ENCODE data around the gene PCYT1B.
A peak's percentile ranks its signal among the peaks of the same experiment; 100 is the strongest.
"Not testable (repeated sequence)": the region's sequence is repeated elsewhere in the genome, so short reads cannot be mapped to it uniquely, and the experiment has no call there.

Gene PCYT1B

GRCh38 chrX:24643116-24643515 lies 4.0 kb downstream of the PCYT1B start:
- no peak overlapping the region for H3K4me3 ChIP-seq (ENCODE audit: low read depth in 1 of 2, low read length in 1 of 2)
- TF ChIP-seq CTCF (IDR thresholded peaks at IDR 0.05): no peak

GRCh38 chrX:24629701-24630100 lies 17.4 kb downstream of the PCYT1B start:
- Histone ChIP-seq H3K4me3 (ENCODE audit: low read depth in 1 of 2, low read length in 1 of 2) (no peak overlapping the region), H3K27ac (no peak overlapping the region), H3K36me3 (no peaks in the 10 kb centered on the region), H3K4me1 (ENCODE audit: control insufficient read depth in 1 of 2, insufficient read depth in 1 of 2, low read depth in 1 of 2, low read length in 1 of 2) (no peaks in the 10 kb centered on the region), H3K9me3 (no peaks in the 10 kb centered on the region), H3K27me3 (no peaks in the 10 kb centered on the region)
- TF ChIP-seq CTCF (IDR thresholded peaks at IDR 0.05): no peak

More at GRCh38 chrX:24643116-24643515, 4.0 kb downstream of the PCYT1B start:
- Histone ChIP-seq H3K27ac (no peak overlapping the region), H3K9me3 (no peaks in the 10 kb centered on the region), H3K4me1 (ENCODE audit: control insufficient read depth in 1 of 2, insufficient read depth in 1 of 2, low read depth in 1 of 2, low read length in 1 of 2) (peaks cover 12 to 21% of the 10 kb centered on the region in 2 experiments), H3K27me3 (no peaks in the 10 kb centered on the region), H3K36me3 (no peaks in the 10 kb centered on the region)

- no peak overlapping the region for H3K4me3 ChIP-seq (ENCODE audit: low read depth in 1 of 2, low read length in 1 of 2)
- no peaks in the 10 kb centered on the region for H3K27me3 ChIP-seq
- no peaks in the 10 kb centered on the region for H3K36me3 ChIP-seq
- H3K27ac ChIP-seq: no peak overlapping the region
- no peaks in the 10 kb centered on the region for H3K4me1 ChIP-seq (ENCODE audit: control insufficient read depth in 1 of 2, insufficient read depth in 1 of 2, low read depth in 1 of 2, low read length in 1 of 2)
- no peaks in the 10 kb centered on the region for H3K9me3 ChIP-seq
- TF ChIP-seq CTCF (IDR thresholded peaks at IDR 0.05): no peak
These were observed 27.5 kb downstream of the PCYT1B start for GRCh38 chrX:24619647-24620046.

- no peak overlapping the region for H3K4me3 ChIP-seq (ENCODE audit: low read depth in 1 of 2, low read length in 1 of 2)
- H3K4me1 ChIP-seq (ENCODE audit: control insufficient read depth in 1 of 2, insufficient read depth in 1 of 2, low read depth in 1 of 2, low read length in 1 of 2): peaks cover 25 to 26% of the 10 kb centered on the region in 2 experiments
- no peak overlapping the region for H3K27ac ChIP-seq
- no peaks in the 10 kb centered on the region for H3K9me3 ChIP-seq
- no peak for TF ChIP-seq CTCF (IDR thresholded peaks at IDR 0.05)
- no peaks in the 10 kb centered on the region for H3K27me3 ChIP-seq
- H3K36me3 ChIP-seq: no peaks in the 10 kb centered on the region
These were observed 36.6 kb downstream of the PCYT1B start for GRCh38 chrX:24610516-24610915.

GRCh38 chrX:24607616-24608015 lies 39.5 kb downstream of the PCYT1B start:
- TF ChIP-seq CTCF (IDR thresholded peaks at IDR 0.05): no peak
- no peaks in the 10 kb centered on the region for H3K27me3 ChIP-seq
- no peaks in the 10 kb centered on the region for H3K9me3 ChIP-seq

GRCh38 chrX:24605941-24606340 lies 41.2 kb downstream of the PCYT1B start:
- peaks cover 26 to 29% of the 10 kb centered on the region in 2 experiments for H3K4me1 ChIP-seq (ENCODE audit: control insufficient read depth in 1 of 2, insufficient read depth in 1 of 2, low read depth in 1 of 2, low read length in 1 of 2)
- not testable (repeated sequence) for H3K27me3 ChIP-seq; H3K9me3 ChIP-seq; H3K36me3 ChIP-seq; H3K4me3 ChIP-seq (ENCODE audit: low read depth in 1 of 2, low read length in 1 of 2)
- H3K27ac ChIP-seq: peak overlapping the region; percentile 67

More at GRCh38 chrX:24607616-24608015, 39.5 kb downstream of the PCYT1B start:
- no peak overlapping the region for H3K4me3 ChIP-seq (ENCODE audit: low read depth in 1 of 2, low read length in 1 of 2)
- H3K36me3 ChIP-seq: no peaks in the 10 kb centered on the region
- H3K4me1 ChIP-seq (ENCODE audit: control insufficient read depth in 1 of 2, insufficient read depth in 1 of 2, low read depth in 1 of 2, low read length in 1 of 2): peaks cover 26 to 29% of the 10 kb centered on the region in 2 experiments
- H3K27ac ChIP-seq: peak overlapping the region; percentile 67

All from neutrophil (primary cell).